HEK293 (cell line): ENCODE results near the gene PAPOLB.

Source experiments
- BCL11A ChIP-seq: fragments of 450-650 bp; formaldehyde crosslinking; IDR thresholded peaks from 2 replicates; pipeline ENCODE4 v1.5.1; 2016; ENCODE audit warnings: low read depth, missing biosample characterization, missing genetic modification characterization
- CTCF ChIP-seq: fragments of 450-650 bp; formaldehyde crosslinking; IDR thresholded peaks from 2 replicates; pipeline ENCODE4 v1.5.1; 2016; ENCODE audit warnings: missing biosample characterization, missing genetic modification characterization
- SCRT2 ChIP-seq: fragments of 450-650 bp; formaldehyde crosslinking; IDR thresholded peaks from 2 replicates; pipeline ENCODE4 v1.5.1; 2016; ENCODE audit warnings: missing biosample characterization, missing genetic modification characterization
- SETDB1 ChIP-seq: IDR thresholded peaks from one replicate; pipeline ENCODE4 v1.6.1; 2017; ENCODE audit warnings: mild to moderate bottlenecking, low read length, moderate library complexity, mixed read lengths; ENCODE audit not compliant: insufficient read length
- ZBTB26 ChIP-seq: fragments of 450-650 bp; formaldehyde crosslinking; optimal IDR thresholded peaks from 2 replicates; pipeline ENCODE3; 2016; ENCODE audit warnings: missing biosample characterization, mild to moderate bottlenecking, missing genetic modification characterization
- ZFP37 ChIP-seq: fragments of 450-650 bp; formaldehyde crosslinking; IDR thresholded peaks from 2 replicates; pipeline ENCODE4 v1.5.1; 2016; ENCODE audit warnings: missing biosample characterization, missing genetic modification characterization
- ZNF292 ChIP-seq: fragments of 450-650 bp; formaldehyde crosslinking; IDR thresholded peaks from 2 replicates; pipeline ENCODE4 v1.5.1; 2016; ENCODE audit warnings: low read depth, missing biosample characterization, missing genetic modification characterization, borderline replicate concordance

- TF ChIP-seq CTCF (no peak), SETDB1 (no peak), SCRT2 (tag by site-specific recombination) (no peak), ZFP37 (tag by site-specific recombination) (no peak), BCL11A (tag by site-specific recombination) (no peak), ZBTB26 (tag by site-specific recombination) (no peak), ZNF292 (tag by site-specific recombination) (no peak)
These were observed 43.6 kb downstream of the PAPOLB start for GRCh38 chr7:4818000-4818794.
